GM10248 (cell line): ENCODE data around the gene MAP3K4.

ENCODE experiments used
- CTCF ChIA-PET: fragments of 300-600 bp; sonication (Branson Sonifier 250); formaldehyde crosslinking; extraction: SDS; loops from one replicate; lab custom pipeline; 2021; ENCODE audit warnings: antibody characterized with exemption; lab: Yijun Ruan, JAX
- POLR2A ChIA-PET: fragments of 350-650 bp; sonication (Branson Sonifier 250); formaldehyde crosslinking; extraction: SDS; loops from one replicate; lab custom pipeline; 2020; ENCODE audit warnings: antibody characterized with exemption; lab: Yijun Ruan, JAX
- DNase-seq: peaks from one replicate; pipeline ENCODE4 v3.0.0; 2012; ENCODE audit errors: extremely low spot score
- TF ChIP-seq, protein P1 (sequence below): IDR thresholded peaks from 2 replicates; pipeline ENCODE4 v1.5.1; 2012; ENCODE audit warnings: mild to moderate bottlenecking, low read depth; ENCODE audit errors: extremely low read depth, missing control alignments, control extremely low read depth

MAP3K4 gene

DNA sequence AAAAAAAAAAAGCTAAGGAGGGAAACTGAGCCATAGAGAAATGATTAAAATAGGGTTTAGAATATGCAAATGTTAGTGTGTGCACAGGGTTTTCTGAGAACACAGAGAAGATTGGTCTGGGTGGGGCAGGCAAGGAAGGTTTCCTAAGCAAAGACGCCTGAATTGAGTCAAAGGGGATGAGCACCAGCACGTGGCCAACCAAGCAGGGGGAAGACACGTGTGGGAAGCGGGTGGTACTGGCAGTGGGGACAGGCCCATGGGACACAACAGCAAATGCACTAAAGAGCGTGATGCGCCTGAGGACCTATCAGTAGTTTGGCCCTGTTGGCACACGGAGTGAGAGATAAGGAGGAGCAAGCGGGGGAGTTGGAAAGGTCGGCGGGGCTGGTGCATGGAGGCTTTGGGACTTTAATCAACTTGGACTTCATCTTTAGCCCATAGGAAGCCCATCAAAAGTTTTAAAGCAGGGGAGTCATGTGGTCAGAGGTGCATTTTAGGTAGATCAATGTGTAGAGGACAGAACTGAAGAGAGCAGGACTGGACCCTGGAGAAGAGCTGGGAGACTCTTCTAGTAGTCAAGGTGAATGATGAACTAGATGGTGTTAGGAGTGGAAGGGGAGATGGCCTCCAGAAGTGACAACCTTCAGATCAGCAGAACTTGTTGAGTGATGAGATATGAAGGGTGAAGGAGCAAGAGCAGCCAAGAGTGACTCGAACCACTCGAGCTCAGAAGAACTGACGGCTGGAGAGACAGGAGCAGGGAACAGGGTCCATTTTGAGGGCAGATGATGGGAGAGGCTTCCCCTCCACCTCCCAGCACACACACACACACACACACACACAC is 40.2 kb upstream of the MAP3K4 start:
- TF ChIP-seq, protein P1, sequence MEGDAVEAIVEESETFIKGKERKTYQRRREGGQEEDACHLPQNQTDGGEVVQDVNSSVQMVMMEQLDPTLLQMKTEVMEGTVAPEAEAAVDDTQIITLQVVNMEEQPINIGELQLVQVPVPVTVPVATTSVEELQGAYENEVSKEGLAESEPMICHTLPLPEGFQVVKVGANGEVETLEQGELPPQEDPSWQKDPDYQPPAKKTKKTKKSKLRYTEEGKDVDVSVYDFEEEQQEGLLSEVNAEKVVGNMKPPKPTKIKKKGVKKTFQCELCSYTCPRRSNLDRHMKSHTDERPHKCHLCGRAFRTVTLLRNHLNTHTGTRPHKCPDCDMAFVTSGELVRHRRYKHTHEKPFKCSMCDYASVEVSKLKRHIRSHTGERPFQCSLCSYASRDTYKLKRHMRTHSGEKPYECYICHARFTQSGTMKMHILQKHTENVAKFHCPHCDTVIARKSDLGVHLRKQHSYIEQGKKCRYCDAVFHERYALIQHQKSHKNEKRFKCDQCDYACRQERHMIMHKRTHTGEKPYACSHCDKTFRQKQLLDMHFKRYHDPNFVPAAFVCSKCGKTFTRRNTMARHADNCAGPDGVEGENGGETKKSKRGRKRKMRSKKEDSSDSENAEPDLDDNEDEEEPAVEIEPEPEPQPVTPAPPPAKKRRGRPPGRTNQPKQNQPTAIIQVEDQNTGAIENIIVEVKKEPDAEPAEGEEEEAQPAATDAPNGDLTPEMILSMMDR: no peak
- no peak for DNase-seq
- CTCF ChIA-PET: interaction anchor here (1.0 to 1.2 kb wide), 2 partner anchors 8 to 21 kb away, joined by 3 read pairs; no protein-coding TSS in a partner anchor
- POLR2A ChIA-PET: no interaction called here

DNA sequence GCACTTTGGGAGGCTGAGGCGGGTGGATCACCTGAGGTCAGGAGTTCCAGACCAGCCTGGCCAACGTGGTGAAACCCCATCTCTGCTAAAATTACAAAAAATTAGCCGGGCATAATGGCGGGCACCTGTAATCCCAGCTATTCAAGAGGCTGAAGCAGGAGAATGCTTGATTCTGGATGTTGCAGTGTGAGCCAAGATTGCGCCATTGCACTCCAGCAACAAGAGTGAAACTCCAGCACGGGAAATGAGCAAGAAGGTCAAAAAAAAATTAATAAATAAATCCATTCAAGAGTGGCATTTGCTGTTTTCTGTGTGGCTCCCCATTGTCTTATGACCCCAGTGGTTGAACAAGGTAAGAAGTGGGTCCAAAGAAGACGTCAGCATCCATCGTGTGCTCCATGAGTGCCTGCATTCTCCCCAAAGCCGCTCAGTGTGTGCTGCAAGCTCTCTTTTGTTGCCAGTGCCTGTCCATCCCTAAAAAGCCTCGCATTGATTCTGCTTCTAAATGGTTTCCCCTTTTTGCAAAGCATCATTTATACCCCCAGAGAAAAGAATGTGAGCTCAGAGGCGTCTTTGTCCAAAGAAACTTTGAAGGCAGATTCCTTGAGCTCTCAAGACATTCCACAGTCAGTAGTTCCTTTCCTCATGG is 38.8 kb upstream of the MAP3K4 start:
- no peak for DNase-seq
- POLR2A ChIA-PET: no interaction called here
- CTCF ChIA-PET: no interaction called here
- TF ChIP-seq, protein P1: no peak

DNA sequence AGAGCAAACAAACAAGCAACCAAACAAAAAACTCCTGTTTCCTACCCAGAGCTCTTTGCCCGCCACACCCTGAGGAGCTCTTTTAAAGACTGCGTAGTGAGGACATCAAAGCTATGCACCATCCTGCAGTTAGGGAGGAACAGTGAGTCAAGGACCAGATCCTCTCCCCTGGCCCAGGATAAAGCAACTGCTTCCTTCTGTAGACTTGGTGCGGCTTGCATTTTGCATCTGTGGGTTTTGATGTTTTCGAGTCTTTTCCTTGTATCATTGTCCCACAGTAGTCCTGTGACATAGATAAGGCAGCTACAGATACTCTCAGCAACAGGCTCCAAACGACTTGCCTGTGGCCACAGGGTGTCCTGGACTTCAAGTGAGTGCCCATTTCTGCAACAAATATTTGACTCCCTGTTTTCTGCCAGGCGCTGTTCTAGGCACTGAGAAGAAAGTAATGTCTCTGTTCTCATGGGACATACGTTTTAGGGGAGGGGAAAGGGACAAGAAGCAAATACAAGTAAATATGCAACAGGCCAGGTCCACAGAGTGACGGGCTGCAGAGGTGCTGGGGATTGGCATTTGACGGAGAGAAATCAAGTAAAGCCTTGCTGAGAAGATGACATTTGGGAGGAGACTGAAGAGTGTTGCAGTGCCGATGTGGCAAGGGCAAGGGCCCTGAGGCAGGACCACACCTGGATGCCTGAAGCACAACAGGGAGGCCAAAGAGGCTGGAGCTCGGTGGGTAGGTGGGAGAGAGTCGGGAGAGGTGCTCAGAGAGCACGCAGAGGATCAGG is 35.9 kb upstream of the MAP3K4 start:
- ChIA-PET CTCF (no interaction called here), POLR2A (no interaction called here)
- TF ChIP-seq, protein P1: no peak
- DNase-seq: no peak

DNA sequence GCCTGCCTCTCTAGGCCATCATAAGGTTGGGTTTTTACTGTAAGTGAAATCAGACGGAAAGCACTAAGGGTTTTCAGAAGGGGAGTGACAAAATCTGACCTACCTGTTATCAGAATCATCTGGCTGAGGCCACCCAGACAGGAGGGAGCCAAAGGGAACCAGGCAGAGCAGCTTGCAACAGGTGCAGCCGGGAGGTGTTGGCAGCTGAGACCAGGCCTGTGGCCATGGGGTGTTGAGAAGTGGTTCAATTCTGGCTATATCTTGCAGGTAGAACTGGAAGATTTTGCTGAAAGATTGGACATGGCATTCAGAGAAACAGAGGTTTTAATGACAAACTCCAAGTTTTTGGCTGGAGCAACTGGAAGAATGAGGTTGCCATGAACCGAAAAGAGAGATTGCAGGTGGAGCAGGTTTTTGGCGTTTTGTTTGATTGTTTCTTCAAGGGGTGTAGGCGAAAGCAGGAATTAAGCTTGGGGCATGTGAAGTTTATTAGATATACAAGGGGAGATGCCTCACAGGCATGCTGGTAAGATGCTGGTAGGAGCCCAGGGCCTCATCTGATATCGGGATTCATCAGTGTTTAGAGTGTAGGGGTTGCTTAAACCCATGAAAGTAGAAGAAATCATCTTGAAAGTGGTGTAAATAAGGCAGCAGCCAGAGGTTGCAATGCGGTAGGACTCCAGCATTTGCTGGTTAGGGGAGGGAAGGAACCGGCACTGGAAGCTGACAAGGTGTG is 35.1 kb upstream of the MAP3K4 start:
- TF ChIP-seq, protein P1: no peak
- ChIA-PET POLR2A (no interaction called here), CTCF (interaction anchor here (0.8 to 2.2 kb wide), 2 partner anchors 13 to 26 kb away, joined by 4 to 8 read pairs; no protein-coding TSS in a partner anchor)
- no peak for DNase-seq

DNA sequence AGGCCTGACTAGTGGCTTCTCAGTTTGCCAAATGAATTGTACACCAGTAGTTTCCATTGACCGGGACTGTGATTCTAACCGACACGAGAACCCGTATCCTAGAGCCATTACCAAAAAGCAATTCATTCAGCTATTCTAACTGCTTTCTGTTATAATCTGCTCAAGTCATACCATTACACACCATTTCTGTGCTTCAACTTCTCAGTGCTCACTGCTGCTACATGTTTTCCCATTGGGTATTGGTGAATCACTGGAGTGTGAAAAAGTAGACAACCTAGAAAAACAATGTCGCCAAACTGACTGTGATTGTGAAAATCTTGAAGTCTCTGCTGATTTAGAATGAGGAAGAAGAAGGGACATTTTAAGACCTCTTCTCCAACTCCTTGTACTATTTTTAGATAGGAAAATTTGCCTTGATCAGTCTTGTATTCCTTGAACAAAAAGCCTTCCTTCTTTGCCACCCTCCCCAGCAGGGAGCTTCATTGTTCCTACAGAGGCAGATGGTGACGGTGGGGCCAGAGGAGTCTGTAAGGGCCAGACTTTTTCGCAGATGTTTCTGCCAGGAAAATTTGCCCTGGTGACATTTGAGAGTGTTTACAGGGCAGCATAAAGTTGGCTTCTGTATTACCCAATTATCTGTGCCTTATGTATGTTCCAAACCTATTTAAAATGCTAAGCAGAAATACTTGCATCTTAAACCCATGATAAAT is 31.7 kb upstream of the MAP3K4 start:
- DNase-seq: no peak
- TF ChIP-seq, protein P1: no peak
- CTCF ChIA-PET: interaction anchor here (0.8 to 2.6 kb wide), 3 partner anchors 11 to 29 kb away, joined by 3 to 9 read pairs (median 3); no protein-coding TSS in a partner anchor
- POLR2A ChIA-PET: no interaction called here
